Globus pallidus (tissue), 1 donor: ENCODE data around the gene RAB4B.
"Not testable (repeated sequence)": the region's sequence is repeated elsewhere in the genome, so short reads cannot be mapped to it uniquely, and the experiment has no call there.

Experiments used
- DNase-seq: peaks from one replicate; pipeline ENCODE4 v3.0.0-alpha.2; 2015; ENCODE audit warnings: low spot score

RAB4B gene

GRCh38 chr19:40780582-40780981 is 2.5 kb downstream of the RAB4B start:
- DNase-seq, result no peak

DNA sequence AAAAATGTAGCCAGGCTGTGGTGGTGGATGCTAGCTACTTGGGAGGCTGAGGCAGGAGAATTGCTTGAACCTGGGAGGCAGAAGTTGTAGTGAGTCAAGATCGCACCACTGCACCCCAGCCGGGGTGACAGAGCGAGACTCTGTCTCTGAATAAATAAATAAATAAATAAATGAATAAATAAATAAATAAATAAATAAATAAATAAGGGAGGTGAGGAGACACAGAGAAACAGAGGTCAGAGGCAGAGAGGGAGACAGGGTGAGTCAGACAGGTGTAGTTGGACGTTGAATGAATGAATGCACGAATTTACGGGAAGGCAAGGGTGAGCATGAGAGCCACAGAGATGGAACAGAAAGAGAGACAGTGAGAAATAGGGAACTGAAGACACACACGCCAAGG is 3.1 kb downstream of the RAB4B start:
- no peak for DNase-seq

- no peak for DNase-seq
These were observed 5.7 kb downstream of the RAB4B start for GRCh38 chr19:40783711-40784110.

- DNase-seq, result not testable (repeated sequence)
These were observed 6.1 kb downstream of the RAB4B start for GRCh38 chr19:40784146-40784545.

GRCh38 chr19:40785526-40785925 is 7.5 kb downstream of the RAB4B start:
- DNase-seq, result no peak

- DNase-seq, result no peak
These were observed 8.3 kb downstream of the RAB4B start for GRCh38 chr19:40786060-40787037.

DNA sequence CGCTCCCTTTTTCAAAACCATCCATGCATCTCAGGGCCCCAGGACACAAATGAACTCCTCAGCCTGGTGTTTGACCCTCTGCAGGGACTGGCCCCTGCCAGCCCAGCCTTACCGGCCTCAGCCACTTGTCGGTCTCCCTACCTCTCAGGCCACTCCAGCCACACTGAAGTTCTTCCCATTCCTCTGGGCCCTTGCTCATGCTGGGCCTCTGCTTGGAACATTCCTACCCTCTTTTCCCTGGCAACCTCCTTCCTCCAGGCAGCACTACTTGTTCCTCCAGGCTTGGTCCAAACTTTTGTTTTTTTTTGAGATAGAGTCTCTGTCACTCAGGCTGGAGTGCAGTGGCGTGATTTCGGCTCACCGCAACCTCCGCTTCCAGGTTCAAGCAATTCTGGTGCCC is 13.3 kb downstream of the RAB4B start:
- no peak for DNase-seq

DNA sequence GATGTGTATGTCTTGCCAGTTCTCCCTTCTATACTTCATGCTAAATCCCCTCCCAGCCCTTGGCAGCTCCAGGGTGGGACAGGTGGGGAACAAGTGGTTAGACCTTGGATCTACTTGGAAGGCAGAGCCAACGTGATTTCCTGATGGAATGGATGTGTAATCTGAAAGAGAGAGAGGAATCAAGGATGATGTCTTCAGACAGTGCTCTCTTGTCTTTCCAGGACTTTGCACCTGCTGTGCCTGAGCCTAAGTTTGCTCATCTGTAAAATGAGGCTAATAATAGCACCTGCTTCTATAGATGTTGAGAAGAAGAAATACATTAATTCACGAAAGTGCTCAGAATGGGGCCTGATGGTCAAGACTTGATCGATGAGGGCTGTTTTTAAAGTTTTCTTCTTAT is 13.9 kb downstream of the RAB4B start:
- DNase-seq, result no peak

- no peak for DNase-seq
These were observed 19.3 kb downstream of the RAB4B start for GRCh38 chr19:40797166-40797962.

DNA sequence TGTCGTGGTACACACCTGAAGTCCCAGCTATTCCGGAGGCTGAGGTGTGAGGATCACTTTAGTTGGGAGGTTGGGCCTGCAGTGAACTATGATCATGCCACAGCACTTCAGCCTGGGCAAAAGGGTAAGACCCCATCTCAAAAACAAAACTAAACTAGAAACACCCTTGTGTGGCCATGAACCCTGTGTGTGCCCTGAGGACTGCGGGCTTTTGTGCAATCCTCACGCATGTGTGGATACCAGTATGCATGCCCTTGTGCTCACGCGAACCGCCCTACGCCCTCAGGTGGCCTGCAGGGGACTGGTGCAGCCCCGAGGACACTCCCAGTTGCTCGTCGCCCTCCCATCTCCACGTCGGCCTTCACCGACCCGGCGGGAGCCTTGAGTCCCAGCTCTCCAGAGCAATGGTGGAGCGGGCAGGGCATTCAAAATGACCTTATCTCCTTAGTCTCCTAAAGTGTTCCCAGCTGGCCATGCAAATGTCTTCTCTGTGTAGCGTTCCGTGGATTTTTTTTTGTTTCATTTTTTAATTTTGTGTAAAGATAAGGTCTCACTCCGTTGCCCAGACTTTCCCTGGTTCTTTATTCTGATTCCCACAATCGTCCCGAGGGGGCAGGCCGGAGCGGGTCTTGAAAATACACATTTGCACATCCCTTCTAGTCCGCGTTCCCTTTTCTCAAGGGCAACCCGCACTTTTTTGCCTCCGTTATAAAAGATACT is 20.1 kb downstream of the RAB4B start:
- DNase-seq, result no peak

GRCh38 chr19:40798683-40799557 is 20.9 kb downstream of the RAB4B start, which contains the start of gene EGLN2:
EGLN2 (plus strand) TSS chr19:40799191; CDS start chr19:40800573, 1,382 bp downstream.
- DNase-seq, result peak; percentile 100

- no peak for DNase-seq
These were observed 21.7 kb downstream of the RAB4B start for GRCh38 chr19:40799558-40800338.

- DNase-seq, result no peak
These were observed 22.4 kb downstream of the RAB4B start for GRCh38 chr19:40800339-40800996.

DNA sequence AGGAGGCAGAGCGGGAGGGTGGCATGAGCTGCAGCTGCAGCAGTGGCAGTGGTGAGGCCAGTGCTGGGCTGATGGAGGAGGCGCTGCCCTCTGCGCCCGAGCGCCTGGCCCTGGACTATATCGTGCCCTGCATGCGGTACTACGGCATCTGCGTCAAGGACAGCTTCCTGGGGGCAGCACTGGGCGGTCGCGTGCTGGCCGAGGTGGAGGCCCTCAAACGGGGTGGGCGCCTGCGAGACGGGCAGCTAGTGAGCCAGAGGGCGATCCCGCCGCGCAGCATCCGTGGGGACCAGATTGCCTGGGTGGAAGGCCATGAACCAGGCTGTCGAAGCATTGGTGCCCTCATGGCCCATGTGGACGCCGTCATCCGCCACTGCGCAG is 22.9 kb downstream of the RAB4B start:
- no peak for DNase-seq

DNA sequence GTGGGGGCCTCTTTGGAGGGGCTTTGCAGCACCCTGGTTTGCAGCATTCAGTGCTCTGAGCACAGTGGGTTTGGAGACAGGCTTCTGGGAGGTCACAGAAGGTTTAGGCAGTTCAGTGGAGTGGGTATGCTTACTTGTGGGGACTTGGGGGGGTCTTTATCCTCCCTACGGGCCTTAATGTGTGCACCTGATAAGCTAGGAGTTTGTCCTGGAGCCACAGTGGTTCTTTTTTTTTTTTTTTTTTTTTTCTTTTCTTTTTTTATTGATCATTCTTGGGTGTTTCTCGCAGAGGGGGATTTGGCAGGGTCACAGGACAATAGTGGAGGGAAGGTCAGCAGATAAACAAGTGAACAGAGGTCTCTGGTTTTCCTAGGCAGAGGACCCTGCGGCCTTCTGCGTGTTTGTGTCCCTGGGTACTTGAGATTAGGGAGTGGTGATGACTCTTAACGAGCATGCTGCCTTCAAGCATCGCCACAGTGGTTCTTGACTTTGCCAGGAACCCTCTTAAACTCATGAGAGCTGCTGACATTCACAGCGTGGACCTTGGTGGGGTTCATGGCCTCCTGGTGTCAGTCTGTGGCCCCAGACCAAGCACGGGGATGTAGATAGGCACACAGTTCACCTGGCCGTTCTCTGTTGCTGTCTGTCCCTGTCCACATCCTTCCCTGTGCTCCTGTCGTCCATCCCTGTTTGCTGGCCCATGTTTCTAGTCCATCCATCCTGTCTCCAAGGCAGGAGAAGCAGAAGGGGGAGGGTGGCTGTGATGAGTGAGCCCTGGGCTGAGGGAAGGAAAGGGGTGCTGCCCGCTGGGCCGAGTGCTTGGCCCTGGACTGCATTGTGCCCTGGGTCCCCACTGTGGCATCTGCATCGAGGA is 23.6 kb downstream of the RAB4B start:
- DNase-seq, result no peak

GRCh38 chr19:40802300-40803169 is 24.5 kb downstream of the RAB4B start:
- DNase-seq, result no peak

- no peak for DNase-seq
These were observed 25.3 kb downstream of the RAB4B start for GRCh38 chr19:40803170-40803856.
